ENCODE measurements around the gene PPP2R3B. TPM values are rescaled to one million over a fixed set of nuclear protein-coding genes. Genes with fewer than 3 reads are reported as not detected.

The PPP2R3B gene
- total RNA-seq, 4 donors from 2014 or later = 4.0 to 65.2 (median 13.1) TPM

GRCh38 chrX:374596-374995 is 12.1 kb downstream of the PPP2R3B start:
- Histone ChIP-seq H3K27ac (no peak overlapping the region), H3K27me3 (peaks cover 0 to 12% of the 10 kb centered on the region in 2 donors), H3K9me3 (no peaks in the 10 kb centered on the region), H3K36me3 (no peaks in the 10 kb centered on the region), H3K4me1 (peaks cover 0 to 17% (median 8%) of the 10 kb centered on the region in 4 donors), H3K4me3 (no peak overlapping the region)
- TF ChIP-seq CTCF (IDR thresholded peaks at IDR 0.05) (no peak), POLR2A (IDR thresholded peaks at IDR 0.05) (no peak)
- DNase-seq = no peak

- H3K9me3 ChIP-seq = no peaks in the 10 kb centered on the region
- no peak overlapping the region for H3K27ac ChIP-seq
- H3K36me3 ChIP-seq = no peaks in the 10 kb centered on the region
- no peak for TF ChIP-seq POLR2A (IDR thresholded peaks at IDR 0.05)
- no peak for TF ChIP-seq CTCF (IDR thresholded peaks at IDR 0.05)
- peaks cover 0 to 17% (median 8%) of the 10 kb centered on the region in 4 donors for H3K4me1 ChIP-seq
- no peak for DNase-seq
- H3K27me3 ChIP-seq = peaks cover 0 to 12% of the 10 kb centered on the region in 2 donors
- H3K4me3 ChIP-seq = peak overlapping the region in 3 of 4 donors; percentile 27 to 40 (median 34)
Observed at GRCh38 chrX:373641-374471, 12.9 kb downstream of the PPP2R3B start.

- Histone ChIP-seq H3K27me3 (peaks cover 0 to 12% of the 10 kb centered on the region in 2 donors), H3K27ac (no peak overlapping the region), H3K9me3 (no peaks in the 10 kb centered on the region), H3K4me3 (peak overlapping the region in 3 of 4 donors; percentile 27 to 40 (median 34)), H3K4me1 (peaks cover 0 to 17% (median 8%) of the 10 kb centered on the region in 4 donors), H3K36me3 (no peaks in the 10 kb centered on the region)
- no peak for DNase-seq
- TF ChIP-seq POLR2A (IDR thresholded peaks at IDR 0.05) = no peak
- no peak for TF ChIP-seq CTCF (IDR thresholded peaks at IDR 0.05)
Observed at GRCh38 chrX:372856-373640, 13.7 kb downstream of the PPP2R3B start.

GRCh38 chrX:371907-372306 is 14.8 kb downstream of the PPP2R3B start:
- no peaks in the 10 kb centered on the region for H3K9me3 ChIP-seq
- no peak overlapping the region for H3K4me3 ChIP-seq
- H3K4me1 ChIP-seq = peaks cover 0 to 17% (median 8%) of the 10 kb centered on the region in 4 donors
- H3K27ac ChIP-seq = no peak overlapping the region
- no peaks in the 10 kb centered on the region for H3K36me3 ChIP-seq
- peaks cover 0 to 12% of the 10 kb centered on the region in 2 donors for H3K27me3 ChIP-seq
- no peak for DNase-seq
- no peak for TF ChIP-seq POLR2A (IDR thresholded peaks at IDR 0.05)
- TF ChIP-seq CTCF (IDR thresholded peaks at IDR 0.05) = no peak

GRCh38 chrX:370963-371745 is 15.6 kb downstream of the PPP2R3B start:
- no peak for DNase-seq
- H3K27me3 ChIP-seq = peaks cover 0 to 12% of the 10 kb centered on the region in 2 donors
- TF ChIP-seq CTCF (IDR thresholded peaks at IDR 0.05) (no peak), POLR2A (IDR thresholded peaks at IDR 0.05) (no peak)

More at GRCh38 chrX:370963-371745, 15.6 kb downstream of the PPP2R3B start:
- H3K4me3 ChIP-seq = no peak overlapping the region
- H3K27ac ChIP-seq = no peak overlapping the region
- H3K9me3 ChIP-seq = no peaks in the 10 kb centered on the region
- peaks cover 0 to 17% (median 8%) of the 10 kb centered on the region in 4 donors for H3K4me1 ChIP-seq
- no peaks in the 10 kb centered on the region for H3K36me3 ChIP-seq

Measured in Peyer's patch (tissue), 4 donors.